ENCODE results near the gene AQP4. TPM values are rescaled to one million over a fixed set of nuclear protein-coding genes. Genes with fewer than 3 reads are reported as not detected.

Gene AQP4
- total and polyA plus RNA-seq, 2 of the 13 experiments (the other 11 are each of a cell fraction or from before 2014, with no cell fraction given), result 0.20 to 0.62 TPM

GRCh38 chr18:26864658-26865057 lies 849 bp downstream of the AQP4 start:
- CTCF ChIA-PET (ENCODE audit: low intra/inter-chr PET ratio, low total read pairs), result no interaction called here

GRCh38 chr18:26863921-26864497 lies 1.5 kb downstream of the AQP4 start:
- Histone ChIP-seq H3K4me2 (ENCODE audit: low read depth, low read length) (no peak overlapping the region), H2AFZ (ENCODE audit: low read length) (no peak overlapping the region), H3K79me2 (ENCODE audit: insufficient read depth, low read length) (no peaks in the 10 kb centered on the region), H3K36me3 (replicated peaks in 1 of 2; ENCODE audit: control insufficient read depth in 1 of 2, insufficient read depth in 2 of 2, low read length in 2 of 2) (no peaks in the 10 kb centered on the region), H3K9me3 (ENCODE audit: low read length) (no peaks in the 10 kb centered on the region), H3K4me3 (replicated peaks in 1 of 3; ENCODE audit: insufficient read depth in 1 of 3, low read depth in 2 of 3, low read length in 3 of 3) (no peak overlapping the region), H3K27ac (ENCODE audit: extremely low read length, insufficient read depth, low read length) (no peak overlapping the region), H3K4me1 (ENCODE audit: insufficient read depth, low read length) (no peaks in the 10 kb centered on the region), H4K20me1 (ENCODE audit: insufficient read depth, low read length) (no peaks in the 10 kb centered on the region), H3K9ac (ENCODE audit: insufficient read depth, low read depth, low read length) (no peak overlapping the region), H3K27me3 (ENCODE audit: control insufficient read depth in 1 of 2, insufficient read depth in 2 of 2, low read length in 2 of 2) (peaks cover 0 to 53% of the 10 kb centered on the region in 2 experiments; a peak in 4 of 5 replicates)
- in situ Hi-C loops (cut with HindIII; ENCODE audit: extremely low pct_ligation_motif_present, low pct_unique_long_range_greater_than_20kb), result no loop called here
- BruUV-seq (replicated peaks), result no TSS peak
- ATAC-seq (no peak), FAIRE-seq (no peak), DNase-seq (ENCODE audit: low spot score) (no peak)
- POLR2A ChIA-PET, result no interaction called here
- intact Hi-C loops (cut with micrococcal nuclease; ENCODE audit: unreplicated experiment), result no loop called here
- TF ChIP-seq ZNF609 (CRISPR knock-in tag; IDR thresholded peaks at IDR 0.05; ENCODE audit: borderline replicate concordance), result no peak
- no peak for TF ChIP-seq NR1H2 (CRISPR knock-in tag; IDR thresholded peaks at IDR 0.05; ENCODE audit: borderline replicate concordance, low read depth)
- no peak for TF ChIP-seq TBP (CRISPR knock-in tag; IDR thresholded peaks at IDR 0.05)
- TF ChIP-seq XRCC5 (optimal IDR thresholded peaks at IDR 0.05; ENCODE audit: low read length), result no peak
- CTCF ChIA-PET (ENCODE audit: low intra/inter-chr PET ratio, low total read pairs), result no interaction called here
- WGBS (ENCODE audit: low lambda C conversion rate), result 12% methylated on average over 9 of the region's 9 CpGs

More at GRCh38 chr18:26864658-26865057, 849 bp downstream of the AQP4 start:
- no peak overlapping the region for H3K4me2 ChIP-seq (ENCODE audit: low read depth, low read length)
- in situ Hi-C loops (cut with HindIII; ENCODE audit: extremely low pct_ligation_motif_present, low pct_unique_long_range_greater_than_20kb) (no loop called here), intact Hi-C loops (cut with micrococcal nuclease; ENCODE audit: unreplicated experiment) (no loop called here)
- no peaks in the 10 kb centered on the region for H3K36me3 ChIP-seq (replicated peaks in 1 of 2; ENCODE audit: control insufficient read depth in 1 of 2, insufficient read depth in 2 of 2, low read length in 2 of 2)
- BruUV-seq (replicated peaks), result no TSS peak
- POLR2A ChIA-PET, result no interaction called here
- no peak overlapping the region for H3K4me3 ChIP-seq (replicated peaks in 1 of 3; ENCODE audit: insufficient read depth in 1 of 3, low read depth in 2 of 3, low read length in 3 of 3)
- H3K9me3 ChIP-seq (ENCODE audit: low read length), result no peaks in the 10 kb centered on the region
- H2AFZ ChIP-seq (ENCODE audit: low read length), result no peak overlapping the region
- peaks cover 0 to 56% of the 10 kb centered on the region in 2 experiments; a peak in 4 of 5 replicates for H3K27me3 ChIP-seq (ENCODE audit: control insufficient read depth in 1 of 2, insufficient read depth in 2 of 2, low read length in 2 of 2)
- DNase-seq (ENCODE audit: low spot score) (no peak), FAIRE-seq (no peak), ATAC-seq (no peak)
- WGBS (ENCODE audit: low lambda C conversion rate), result 24% methylated on average over 7 of the region's 7 CpGs
- H3K79me2 ChIP-seq (ENCODE audit: insufficient read depth, low read length), result no peaks in the 10 kb centered on the region
- no peaks in the 10 kb centered on the region for H4K20me1 ChIP-seq (ENCODE audit: insufficient read depth, low read length)
- H3K27ac ChIP-seq (ENCODE audit: extremely low read length, insufficient read depth, low read length), result no peak overlapping the region
- H3K9ac ChIP-seq (ENCODE audit: insufficient read depth, low read depth, low read length), result no peak overlapping the region
- no peaks in the 10 kb centered on the region for H3K4me1 ChIP-seq (ENCODE audit: insufficient read depth, low read length)
- no peak for TF ChIP-seq GFI1 (CRISPR knock-in tag; IDR thresholded peaks at IDR 0.05; ENCODE audit: borderline replicate concordance)
- no peak for TF ChIP-seq NFKBIZ (CRISPR knock-in tag; IDR thresholded peaks at IDR 0.05)

All from HepG2 (cell line).